NCI-H460 (cell line): ENCODE measurements around the gene KIF3A. TPM values are rescaled to one million over a fixed set of nuclear protein-coding genes. Genes with fewer than 3 reads are reported as not detected.
"Not testable (repeated sequence)": the region's sequence is repeated elsewhere in the genome, so short reads cannot be mapped to it uniquely, and the experiment has no call there.

Source experiments
- DNase-seq: peaks from one replicate; pipeline ENCODE4 v3.0.0-alpha.2; 2016; ENCODE audit warnings: low read depth; ENCODE audit errors: extremely low read depth
- total RNA-seq: library from RNA; depleted of rRNA; stranded (reverse); fragments of >200 nt; shearing (Covaris generic); gene quantifications from 2 replicates; pipeline ENCODE4 v1.2.3, GENCODE V29; 2014

The KIF3A gene
- total RNA-seq, 1 experiment from 2014 or later, result 11.7 TPM

DNA sequence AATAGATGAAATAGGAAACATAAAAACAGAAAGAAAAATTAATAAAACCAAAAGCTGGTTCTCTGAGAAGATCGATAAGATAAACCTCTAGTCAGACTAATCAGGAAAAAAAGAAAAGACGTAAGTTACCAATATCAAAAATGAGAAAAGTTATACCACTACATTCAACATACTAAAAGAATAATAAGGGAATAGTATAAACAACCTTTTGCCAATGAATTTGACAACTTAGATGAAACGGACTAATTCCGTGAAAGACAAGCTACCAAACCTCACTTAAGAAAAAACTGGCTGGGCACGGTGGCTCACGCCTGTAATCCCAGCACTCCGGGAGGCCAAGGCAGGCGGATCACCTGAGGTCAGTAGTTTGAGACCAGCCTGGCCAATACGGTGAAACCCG, 7.5 kb downstream of the KIF3A start:
- no peak for DNase-seq

DNA sequence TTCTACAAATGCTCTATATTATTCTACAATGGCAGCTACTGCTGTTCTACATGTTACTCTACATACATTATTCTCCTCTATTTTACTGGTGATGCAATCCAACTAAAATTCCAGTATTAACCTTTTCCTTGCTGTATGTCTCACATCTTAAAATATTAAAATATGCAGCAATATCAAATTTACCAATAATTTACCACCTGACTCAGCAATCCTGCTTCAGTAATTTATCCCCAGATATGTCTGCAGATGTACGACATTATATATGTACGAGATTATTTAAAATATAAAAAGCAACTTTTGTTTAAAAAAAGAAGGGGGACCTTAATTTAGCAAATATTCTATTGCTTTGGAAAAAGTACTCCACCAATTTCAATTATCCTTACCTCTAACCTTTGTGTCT, 11.6 kb downstream of the KIF3A start:
- DNase-seq, result no peak

DNA sequence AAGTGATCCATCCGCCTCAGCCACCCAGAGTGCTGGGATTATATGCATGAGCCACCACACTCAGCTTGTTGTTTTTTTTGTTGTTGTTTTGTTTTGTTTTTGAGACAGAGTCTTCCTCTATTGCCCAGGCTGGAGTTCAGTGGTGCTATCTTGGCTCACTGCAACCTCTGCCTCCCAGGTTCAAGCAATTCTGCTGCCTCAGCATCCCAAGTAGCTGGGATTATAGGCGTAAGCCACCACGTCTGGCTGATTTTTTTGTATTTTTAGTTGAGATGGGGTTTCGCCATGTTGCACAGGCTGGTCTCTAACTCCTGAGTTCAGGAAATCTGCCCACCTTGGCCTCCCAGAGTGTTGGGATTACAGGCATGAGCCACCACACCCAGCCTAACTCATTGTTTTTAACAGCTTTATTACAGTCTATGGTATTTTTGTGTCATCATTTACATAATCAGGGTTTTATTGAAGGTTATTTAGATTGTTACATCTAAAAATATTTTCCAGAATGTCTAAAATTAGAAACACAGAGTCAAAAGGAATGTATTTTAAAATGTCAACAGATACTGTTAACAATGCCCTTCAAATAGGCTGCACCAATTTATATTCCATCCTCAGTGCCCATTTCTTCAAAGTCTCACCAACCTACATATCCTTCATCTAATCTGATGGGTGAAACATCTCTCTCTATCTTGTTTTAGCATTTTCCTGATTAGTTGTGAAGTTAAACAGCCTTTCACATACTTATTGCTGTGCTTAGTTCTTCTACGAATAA, 18.6 kb downstream of the KIF3A start:
- DNase-seq, result no peak

DNA sequence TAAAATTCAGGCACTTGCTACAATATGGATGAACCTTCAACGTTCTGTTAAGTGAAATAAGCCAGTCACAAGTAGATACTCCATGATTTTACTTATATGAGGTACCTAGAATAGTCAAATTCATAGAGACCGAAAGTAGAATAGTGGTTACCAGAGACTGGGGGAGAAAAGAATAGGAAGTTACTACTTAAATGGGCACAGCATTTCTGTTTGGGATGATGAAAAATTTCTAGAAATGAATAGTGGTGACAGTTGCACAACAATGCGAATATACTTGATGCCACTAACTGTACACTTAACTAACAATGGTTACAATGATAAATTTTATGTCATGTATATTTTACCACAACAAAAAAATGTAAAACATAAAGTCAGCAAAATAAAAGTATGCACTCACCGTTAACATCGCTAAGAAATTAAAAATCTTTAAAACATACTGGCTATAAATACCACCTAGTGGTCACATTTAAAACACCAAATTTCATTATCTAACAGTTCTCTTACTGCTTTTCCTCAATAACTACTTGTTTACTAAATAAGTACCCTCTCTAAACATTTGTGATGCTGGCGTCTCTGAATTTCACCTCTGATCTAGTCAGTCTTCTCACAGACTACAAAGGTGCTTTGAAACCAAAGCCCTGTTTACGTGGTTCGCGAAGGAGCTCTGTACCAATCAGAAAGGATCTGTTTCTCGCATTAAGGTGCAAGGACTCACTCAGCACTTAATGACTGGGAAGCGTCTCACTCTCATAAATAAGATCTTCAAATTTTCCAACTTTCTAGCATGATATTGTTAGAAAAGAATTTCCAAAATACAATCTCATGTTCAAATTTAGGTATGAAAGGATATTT, 22.7 kb downstream of the KIF3A start:
- no peak for DNase-seq

DNA sequence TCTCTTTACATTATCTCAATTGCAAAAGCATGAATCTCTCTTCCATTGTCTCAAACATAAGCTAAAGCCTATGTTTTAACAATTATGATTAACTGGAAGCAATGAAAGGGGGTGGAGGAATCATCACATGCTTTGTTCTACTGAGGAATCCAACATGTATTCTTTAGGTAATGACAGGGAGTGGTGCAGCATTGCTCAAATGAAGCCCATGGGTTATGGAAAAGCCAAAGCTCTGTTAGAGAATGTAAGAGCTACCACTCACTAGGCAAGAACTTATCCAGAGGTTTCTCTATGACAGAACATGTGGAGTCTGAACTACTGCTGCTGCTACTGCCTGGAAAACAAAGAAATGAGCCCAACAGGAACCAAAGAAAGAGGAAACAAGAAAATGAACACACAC, 28.7 kb downstream of the KIF3A start:
- DNase-seq, result no peak

DNA sequence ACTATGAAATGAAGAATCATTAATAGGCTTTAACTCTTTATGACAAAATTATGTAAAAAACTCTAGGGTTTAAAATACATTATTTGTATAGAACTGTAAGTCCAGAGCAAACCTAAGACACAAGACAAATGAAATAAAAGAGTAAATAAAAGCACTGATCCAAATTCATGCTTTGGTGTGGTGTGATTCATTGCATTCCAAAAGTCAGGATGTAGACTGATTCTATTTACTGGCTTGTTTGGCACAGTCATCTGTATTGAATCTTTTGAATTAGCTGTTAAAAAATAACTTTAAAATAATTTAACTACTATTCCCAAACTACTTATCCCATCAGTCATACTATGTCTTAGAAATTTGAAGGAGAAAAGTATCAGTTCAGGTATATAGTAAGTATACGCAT, 32.5 kb downstream of the KIF3A start:
- no peak for DNase-seq

DNA sequence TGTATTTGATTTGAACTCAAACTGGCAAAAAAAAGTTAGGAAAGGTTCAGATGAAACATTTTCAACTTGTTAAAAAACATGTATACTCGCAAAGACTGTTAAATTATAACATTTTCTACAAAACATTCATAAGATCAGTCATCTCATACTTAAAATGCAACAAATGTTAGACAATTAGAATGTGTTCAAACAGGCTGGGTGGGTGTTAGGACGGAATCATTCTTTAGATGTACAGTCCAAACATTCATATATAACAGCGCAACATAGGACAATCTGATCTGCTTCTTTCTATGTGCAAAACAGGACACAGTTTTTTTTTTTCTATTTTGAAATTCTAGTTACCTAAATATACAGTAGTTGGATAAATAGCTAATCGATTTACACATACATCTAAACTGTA, 41.4 kb downstream of the KIF3A start:
- no peak for DNase-seq

DNA sequence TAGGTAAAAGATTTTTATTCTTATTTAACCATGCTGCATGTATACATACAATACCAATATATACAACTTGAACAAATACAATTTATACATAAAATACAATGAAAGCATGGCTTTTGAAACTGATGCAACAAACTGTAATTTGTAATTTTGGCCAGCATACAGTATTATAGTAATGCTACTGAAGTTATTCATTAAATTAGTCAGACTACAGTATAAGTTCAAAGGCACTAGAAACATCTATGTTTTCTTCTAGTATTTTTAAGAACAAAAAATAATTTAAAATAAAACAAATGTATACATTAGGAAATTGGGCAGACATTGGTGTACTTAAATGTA, 44.7 kb downstream of the KIF3A start:
- peak; percentile 12 for DNase-seq

DNA sequence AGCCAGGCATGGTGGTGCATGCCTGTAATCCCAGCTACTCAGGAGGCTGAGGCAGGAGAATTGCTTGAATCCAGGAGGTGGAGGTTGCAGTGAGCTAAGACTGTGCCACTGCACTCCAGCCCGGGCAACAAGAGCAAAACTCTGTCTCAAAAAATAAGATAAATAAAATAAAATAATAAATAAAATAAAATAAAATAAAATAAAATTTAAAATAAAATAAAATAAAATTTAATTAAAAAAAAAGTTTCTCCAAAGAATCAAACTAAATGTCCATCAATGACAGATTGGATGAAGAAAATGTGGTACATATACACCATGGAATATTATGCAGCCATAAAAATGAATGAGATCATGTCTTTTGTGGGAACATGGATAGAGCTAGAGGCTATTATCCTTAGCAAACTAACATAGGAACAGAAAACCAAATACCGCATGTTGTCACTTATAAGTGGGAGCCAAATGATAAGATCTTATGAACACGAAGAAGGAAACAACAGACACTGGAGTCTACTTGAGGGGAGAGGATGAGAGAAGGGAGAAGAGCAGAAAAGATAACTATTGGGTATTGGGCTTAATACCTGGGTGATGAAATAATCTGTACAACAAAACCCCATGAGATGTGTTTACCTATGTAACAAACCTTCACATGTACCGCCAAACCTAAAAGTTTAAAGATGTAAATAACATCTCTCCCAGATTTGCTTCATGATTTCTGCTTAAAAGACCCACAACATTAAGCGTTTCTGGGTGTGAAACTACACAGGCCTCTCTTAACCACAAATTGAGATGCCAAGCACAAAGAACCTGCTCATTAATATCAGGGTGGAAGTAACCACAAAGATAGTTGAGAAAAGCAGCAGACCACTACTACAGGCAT, 45.4 kb downstream of the KIF3A start:
- DNase-seq, result not testable (repeated sequence)

DNA sequence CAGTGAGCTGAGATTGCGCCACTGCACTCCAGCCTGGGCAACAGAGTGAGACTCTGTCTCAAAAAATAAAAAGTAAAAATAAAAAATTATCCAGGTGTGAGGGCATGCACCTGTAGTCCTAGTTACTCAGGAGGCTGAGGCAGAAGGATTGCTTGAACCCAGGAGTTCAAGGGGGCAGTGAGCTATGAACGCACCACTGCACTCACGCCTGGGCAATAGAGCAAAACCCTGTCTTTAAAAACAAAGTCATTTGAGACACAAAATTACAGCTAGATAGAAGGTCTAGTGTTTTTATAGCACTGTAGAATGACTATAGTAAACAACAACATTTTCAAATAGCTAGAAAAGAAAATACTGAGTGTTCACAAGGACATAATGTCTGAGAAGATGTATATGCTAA, 47.2 kb downstream of the KIF3A start:
- DNase-seq, result no peak

DNA sequence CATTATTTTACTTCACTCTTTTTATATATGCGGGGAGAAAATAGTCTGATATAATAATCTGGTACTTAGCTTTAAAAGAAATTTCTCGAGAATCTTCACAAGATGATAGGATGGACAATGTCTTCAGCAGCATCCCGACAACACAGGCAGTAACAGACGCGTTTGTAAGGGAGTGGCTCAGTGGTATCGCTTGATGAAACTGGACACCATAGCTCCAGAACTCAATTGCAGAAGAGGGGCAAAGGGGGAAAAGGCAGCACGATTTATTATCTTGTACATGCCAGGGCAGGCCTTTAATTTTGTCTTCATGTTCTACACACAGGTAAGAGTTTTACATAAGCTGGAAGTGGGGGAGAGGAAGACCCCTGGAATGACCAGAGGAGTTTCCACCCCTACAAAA, 47.8 kb downstream of the KIF3A start:
- DNase-seq, result no peak

DNA sequence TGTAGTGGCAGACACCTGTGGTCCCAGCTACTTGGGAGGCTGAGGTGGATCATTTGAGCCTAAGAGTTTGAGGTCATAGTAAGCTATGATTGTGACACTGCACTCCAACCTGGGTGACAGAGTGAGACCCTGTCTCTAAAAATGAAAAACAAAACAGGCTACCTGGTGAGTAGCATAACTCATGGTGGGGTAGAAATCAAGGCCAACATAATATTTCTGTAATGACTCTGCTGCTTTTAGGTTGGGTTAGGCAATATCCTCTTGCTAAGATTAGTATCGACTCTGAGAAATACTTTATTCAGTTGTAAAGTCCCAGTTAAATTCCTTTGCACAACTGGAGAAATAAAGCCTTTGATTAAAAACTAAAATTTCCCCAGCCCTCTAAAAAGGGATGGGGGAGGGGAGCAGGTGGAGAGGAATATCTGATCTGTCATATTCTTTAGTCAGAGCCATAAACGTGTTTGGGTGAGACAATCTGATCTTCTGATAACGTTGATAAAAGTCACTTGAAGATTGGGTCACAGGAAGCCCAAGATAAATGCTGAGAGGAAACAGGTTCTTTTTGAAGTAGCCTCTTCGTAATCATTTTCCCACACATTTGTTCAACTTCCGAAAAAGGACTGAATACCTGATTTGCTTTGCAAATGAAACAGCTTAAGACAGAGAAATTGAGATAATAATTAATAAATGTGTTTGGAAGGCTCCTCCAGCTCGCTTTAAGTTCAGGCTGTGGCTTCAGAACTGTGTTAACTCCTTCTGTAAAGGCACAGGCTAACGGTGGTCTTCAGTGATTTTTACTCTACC, 48.6 kb downstream of the KIF3A start:
- DNase-seq, result no peak

DNA sequence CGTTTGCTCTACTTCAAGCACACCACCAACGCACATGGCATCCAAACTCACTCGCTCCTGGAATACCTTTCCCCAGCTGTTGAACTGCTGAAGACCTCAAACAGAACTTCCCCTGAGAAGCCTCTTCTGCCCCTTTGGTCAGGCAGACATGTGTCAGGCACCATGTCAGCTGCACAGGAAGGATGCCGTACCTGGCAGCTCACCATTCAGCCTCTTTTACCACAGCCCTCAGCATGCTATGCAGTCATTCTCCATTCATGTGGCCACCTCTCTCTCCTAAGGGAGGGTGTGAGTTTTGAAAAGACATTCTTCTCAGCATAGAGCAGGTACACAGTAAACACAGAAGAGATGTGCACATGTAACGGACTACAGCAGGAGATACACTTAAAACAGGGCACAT, 49.4 kb downstream of the KIF3A start:
- DNase-seq, result no peak

DNA sequence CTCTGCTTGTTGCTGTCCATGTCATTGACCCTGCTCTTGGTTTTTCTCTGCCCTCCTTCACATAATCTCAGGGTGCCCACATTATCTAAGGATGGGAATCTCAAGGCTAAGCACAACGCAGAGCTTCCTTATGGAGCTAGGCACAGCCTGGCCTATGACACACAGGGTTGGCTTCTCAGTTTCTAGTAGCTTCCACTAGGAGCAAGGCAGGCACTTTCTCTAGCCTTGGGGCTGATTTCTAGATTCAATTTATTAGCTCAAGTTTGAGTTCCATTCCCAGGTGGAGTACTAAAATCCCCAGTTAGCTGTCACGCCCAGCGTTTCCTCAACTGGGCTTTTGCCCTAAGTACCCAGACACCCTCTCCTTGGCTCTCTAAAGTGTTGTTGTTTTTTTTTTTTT, 51.2 kb downstream of the KIF3A start:
- no peak for DNase-seq

DNA sequence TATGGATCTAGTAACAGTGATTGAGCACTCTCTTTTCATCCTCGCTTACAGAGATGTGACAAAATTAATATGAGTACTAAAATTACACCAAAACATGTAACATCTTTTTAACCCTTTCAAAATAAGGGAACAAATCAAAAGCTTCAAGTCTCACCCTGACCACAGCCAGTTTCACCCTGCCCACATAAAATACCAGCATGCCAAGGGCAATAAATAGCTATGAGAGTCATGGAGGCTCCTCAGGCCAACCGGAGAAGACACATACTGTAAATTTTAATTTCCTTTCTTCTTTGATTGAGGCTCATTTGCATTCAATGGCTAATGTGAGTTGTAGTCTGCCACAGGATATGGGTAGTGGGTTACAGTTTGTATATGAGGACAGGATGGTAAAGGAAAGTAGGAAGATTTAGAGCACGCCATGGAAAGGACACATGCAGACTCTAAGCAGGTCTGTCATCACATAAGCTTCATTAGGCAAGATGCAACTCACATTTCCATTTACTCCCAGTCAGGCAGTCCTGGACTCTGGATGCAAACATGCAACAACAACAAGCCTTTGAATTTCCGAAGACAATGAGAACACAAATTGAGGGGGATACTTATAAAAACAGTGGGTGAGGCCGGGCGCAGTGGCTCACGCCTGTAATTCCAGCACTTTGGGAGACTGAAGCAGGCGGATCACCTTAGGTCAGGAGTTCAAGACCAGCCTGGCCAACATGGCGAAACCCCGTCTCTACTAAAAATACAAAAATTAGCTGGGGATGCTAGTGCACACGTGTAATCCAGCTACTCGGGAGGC, 52.2 kb downstream of the KIF3A start:
- no peak for DNase-seq

DNA sequence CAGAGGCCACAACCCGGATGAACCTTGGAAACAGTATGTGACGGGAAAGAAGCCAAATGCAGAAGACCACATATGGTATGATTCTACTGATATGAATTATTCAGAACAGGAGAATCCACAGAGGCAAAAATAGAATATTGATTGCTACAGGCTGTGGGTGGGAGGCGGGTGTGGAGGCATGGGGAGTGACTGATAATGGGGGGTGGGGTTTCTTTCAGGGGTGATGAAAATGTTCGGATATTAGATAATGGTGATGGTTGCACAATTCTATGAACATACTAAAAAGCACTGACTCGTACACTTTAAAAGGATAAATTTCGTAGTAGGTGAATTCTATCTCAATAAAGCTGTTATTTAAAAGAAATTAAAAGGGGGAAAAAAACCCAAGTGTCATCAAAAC, 52.9 kb downstream of the KIF3A start:
- no peak for DNase-seq

DNA sequence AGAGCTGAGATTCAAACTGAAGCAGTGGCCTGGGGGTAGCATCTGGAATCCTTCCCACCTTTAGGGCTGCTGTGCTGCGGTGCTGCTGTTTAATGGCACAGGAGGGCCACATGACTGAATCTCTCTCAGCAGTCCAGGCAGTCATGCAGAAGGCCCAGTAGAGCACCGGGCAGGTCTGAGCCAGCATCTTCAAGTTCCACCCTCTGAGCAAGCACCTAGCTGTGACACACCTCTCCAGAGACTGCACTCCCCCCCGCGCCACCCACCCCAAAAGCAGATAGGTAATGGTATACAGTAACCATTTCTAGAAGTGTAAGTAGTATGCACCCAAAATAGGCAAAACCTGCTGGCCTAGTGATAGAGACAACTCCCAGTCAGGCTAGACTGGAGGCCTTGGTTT, 55.4 kb downstream of the KIF3A start:
- DNase-seq, result no peak

DNA sequence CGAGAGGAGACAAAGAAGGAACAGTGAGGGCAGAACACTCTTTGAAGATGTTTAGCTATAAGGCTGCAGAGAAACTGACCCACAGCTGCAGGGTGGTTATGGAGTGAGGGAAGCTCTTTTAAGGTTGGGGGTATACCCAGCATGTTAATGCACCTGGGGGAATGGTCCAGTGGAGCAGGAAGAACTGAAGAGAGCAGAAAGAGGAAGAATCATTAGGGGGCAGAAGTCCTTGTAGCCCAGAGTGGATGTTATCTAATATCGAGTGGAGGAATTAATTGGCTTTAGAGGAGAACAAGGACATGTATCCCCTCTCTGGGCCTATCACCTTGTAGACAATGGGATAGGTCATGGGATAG, 55.9 kb downstream of the KIF3A start:
- no peak for DNase-seq

DNA sequence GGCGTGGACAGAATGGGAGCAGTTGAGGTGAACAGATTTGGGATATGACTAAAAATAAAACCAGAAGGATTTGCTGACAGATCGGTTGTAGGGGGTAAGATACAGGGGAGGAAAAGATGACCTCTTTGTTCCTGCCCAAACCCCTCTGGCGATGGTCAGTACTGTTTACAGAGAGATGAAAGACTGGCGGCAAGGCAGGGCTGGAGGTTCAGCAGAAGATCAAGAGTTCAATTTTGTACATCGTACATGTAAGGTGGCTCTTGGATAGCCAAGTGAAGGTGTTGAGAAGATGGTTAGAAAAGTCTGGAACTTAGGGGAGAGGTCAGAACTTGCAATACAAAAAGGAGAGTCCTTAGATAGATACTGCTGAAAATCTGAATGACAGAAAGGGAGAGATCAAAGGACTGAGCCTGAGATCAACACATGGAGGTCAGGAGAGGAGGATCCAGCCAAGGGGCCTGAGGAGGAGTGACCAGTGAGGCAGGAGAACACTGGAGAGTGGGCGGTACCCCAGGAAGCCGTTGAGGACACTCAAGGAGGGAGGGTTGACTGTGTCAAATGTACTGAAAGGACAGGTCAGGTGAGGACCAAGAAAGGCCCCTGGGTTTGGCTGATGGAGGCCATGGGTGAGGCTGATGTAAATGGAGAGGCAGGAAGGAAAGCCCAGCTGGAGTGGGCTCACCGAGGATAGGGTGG, 56.4 kb downstream of the KIF3A start:
- no peak for DNase-seq
